IPS-18c (cell line): ENCODE results near the gene PIKFYVE.
A peak's percentile ranks its signal among the peaks of the same experiment; 100 is the strongest.
"Not testable (repeated sequence)": the region's sequence is repeated elsewhere in the genome, so short reads cannot be mapped to it uniquely, and the experiment has no call there.

Source experiments
- H3K4me3 ChIP-seq: 2 replicates; pipeline ENCODE4 v1.7.0; 2013; ENCODE audit warnings: low read depth, mild to moderate bottlenecking, low read length, moderate library complexity; ENCODE audit not compliant: insufficient read depth
- H3K9me3 ChIP-seq: one replicate; pipeline ENCODE4 v1.6.1; 2013; ENCODE audit warnings: mild to moderate bottlenecking, low read length, moderate library complexity; ENCODE audit not compliant: control insufficient read depth, insufficient read depth

PIKFYVE gene, protein sequence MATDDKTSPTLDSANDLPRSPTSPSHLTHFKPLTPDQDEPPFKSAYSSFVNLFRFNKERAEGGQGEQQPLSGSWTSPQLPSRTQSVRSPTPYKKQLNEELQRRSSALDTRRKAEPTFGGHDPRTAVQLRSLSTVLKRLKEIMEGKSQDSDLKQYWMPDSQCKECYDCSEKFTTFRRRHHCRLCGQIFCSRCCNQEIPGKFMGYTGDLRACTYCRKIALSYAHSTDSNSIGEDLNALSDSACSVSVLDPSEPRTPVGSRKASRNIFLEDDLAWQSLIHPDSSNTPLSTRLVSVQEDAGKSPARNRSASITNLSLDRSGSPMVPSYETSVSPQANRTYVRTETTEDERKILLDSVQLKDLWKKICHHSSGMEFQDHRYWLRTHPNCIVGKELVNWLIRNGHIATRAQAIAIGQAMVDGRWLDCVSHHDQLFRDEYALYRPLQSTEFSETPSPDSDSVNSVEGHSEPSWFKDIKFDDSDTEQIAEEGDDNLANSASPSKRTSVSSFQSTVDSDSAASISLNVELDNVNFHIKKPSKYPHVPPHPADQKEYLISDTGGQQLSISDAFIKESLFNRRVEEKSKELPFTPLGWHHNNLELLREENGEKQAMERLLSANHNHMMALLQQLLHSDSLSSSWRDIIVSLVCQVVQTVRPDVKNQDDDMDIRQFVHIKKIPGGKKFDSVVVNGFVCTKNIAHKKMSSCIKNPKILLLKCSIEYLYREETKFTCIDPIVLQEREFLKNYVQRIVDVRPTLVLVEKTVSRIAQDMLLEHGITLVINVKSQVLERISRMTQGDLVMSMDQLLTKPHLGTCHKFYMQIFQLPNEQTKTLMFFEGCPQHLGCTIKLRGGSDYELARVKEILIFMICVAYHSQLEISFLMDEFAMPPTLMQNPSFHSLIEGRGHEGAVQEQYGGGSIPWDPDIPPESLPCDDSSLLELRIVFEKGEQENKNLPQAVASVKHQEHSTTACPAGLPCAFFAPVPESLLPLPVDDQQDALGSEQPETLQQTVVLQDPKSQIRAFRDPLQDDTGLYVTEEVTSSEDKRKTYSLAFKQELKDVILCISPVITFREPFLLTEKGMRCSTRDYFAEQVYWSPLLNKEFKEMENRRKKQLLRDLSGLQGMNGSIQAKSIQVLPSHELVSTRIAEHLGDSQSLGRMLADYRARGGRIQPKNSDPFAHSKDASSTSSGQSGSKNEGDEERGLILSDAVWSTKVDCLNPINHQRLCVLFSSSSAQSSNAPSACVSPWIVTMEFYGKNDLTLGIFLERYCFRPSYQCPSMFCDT (N-terminal part only)

GRCh38 chr2:208265801-208266552, at the start of gene PIKFYVE:
Gene PIKFYVE, plus strand, starts transcription at chr2:208266255. Its CDS starts 5,265 bp downstream, at chr2:208271520.
- H3K9me3 ChIP-seq = no peaks in the 10 kb centered on the region
- peak within 1 kb of the TSS; percentile 90 for H3K4me3 ChIP-seq

GRCh38 chr2:208221873-208222272, 44.2 kb upstream of the PIKFYVE start:
- not testable (repeated sequence) for H3K9me3 ChIP-seq, H3K4me3 ChIP-seq

DNA sequence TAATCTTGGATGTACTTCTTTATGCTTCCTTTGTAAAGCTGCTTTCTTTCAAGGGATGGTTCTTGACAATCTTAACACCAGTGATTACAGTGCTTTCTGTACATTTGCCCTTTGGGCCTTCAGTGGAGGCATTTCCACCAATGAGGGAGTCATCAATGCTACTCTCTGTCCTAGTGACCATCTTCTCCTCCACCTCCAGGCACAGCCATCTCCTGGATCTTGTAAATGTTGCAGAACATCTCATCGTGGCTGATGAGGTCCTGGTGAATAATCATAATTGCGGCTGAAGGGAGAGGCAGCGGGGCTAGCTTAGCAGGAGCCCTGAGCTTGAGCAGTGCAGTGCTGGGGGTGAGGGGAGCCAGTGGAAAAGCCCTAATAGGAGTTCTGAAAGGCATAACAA, 43.7 kb upstream of the PIKFYVE start:
- no peak overlapping the region for H3K4me3 ChIP-seq
- no peaks in the 10 kb centered on the region for H3K9me3 ChIP-seq

- Histone ChIP-seq H3K9me3 (no peaks in the 10 kb centered on the region), H3K4me3 (no peak overlapping the region)
These were observed 41.3 kb upstream of the PIKFYVE start for GRCh38 chr2:208224802-208225201.

DNA sequence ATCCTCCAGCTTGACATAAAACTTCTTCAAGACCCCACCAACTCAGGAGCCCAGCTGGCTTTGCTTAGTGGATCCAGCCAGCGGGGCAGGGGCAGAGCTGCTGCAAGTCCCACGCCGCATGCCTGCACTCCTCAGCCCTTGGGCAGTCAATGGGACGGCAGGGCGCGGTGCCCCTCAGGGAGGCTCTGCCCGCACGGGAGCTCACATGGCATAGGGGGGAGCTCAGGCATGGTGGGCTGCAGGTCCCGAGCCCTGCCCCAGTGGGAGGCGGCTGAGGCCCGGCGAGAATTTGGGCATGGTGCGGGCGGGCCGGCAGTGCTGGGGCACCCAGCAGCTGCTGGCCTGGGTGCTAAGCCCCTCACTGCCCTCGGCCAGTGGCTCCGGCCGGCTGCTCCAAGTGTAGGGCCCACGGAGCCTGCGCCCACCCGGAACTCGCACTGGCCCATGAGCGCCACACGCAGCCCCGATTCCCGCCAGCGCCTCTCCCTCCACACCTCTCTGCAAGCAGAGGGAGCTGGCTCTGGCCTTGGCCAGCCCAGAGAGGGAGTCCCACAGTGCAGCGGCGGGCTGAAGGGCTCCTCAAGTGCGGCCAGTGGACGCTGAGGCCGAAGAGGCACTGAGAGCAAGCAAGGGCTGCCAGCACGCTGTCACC, 38.3 kb upstream of the PIKFYVE start:
- Histone ChIP-seq H3K4me3 (no peak overlapping the region), H3K9me3 (no peaks in the 10 kb centered on the region)

GRCh38 chr2:208228476-208228875, 37.6 kb upstream of the PIKFYVE start:
- H3K9me3 ChIP-seq = no peaks in the 10 kb centered on the region
- no peak overlapping the region for H3K4me3 ChIP-seq

- no peaks in the 10 kb centered on the region for H3K9me3 ChIP-seq
- no peak overlapping the region for H3K4me3 ChIP-seq
These were observed 31.3 kb upstream of the PIKFYVE start for GRCh38 chr2:208234786-208235185.

- no peak overlapping the region for H3K4me3 ChIP-seq
These were observed 30.2 kb upstream of the PIKFYVE start for GRCh38 chr2:208235860-208236259.

GRCh38 chr2:208239770-208240493, 26.1 kb upstream of the PIKFYVE start:
- no peak overlapping the region for H3K4me3 ChIP-seq
- H3K9me3 ChIP-seq = no peaks in the 10 kb centered on the region

More at GRCh38 chr2:208235860-208236259, 30.2 kb upstream of the PIKFYVE start:
- no peaks in the 10 kb centered on the region for H3K9me3 ChIP-seq

DNA sequence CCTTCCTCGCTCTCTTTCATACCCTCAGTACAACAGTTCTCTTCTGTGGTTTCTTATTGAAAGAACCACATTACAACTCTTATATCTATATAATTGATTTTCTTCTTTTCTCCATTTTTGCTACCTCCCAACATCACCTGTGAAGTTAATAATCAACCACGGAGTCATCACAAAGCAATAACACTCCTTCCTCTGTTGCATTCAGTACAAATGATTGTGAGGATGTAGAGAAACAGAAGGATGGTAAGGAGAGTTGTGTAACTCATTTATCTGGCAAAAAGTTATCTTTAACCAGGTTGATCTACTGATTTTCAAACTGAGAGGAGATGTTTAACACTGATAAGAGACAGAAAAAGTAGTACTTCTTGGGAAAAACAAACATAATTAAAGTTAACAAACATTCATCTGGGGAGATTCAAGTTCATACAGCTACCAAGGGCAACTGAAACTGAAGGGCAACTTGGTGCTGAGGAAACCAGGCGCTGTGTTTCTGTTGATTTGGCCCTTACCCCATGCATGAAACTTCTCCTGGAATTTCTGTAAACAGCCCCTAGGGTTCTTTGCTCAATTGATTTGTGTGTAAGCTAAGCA, 25.3 kb upstream of the PIKFYVE start:
- Histone ChIP-seq H3K9me3 (no peaks in the 10 kb centered on the region), H3K4me3 (no peak overlapping the region)

DNA sequence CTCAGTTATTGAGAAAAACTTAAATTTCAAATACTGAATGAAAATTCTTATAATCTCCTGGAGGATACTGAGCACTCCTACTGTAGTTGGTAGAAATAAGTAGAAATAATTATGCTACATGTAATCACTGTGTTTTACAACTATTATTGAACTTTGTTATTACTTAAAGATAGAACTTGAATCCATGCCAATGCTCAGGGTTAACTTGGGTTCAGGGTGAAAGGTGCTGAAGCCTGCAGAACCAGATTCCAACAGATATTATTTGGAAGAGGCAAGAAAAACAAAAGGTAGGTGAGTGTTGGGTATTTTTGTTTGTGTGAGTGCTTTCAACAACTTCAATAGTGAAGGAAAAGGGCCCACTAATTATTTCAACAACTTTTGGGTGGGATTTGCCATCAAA, 21.6 kb upstream of the PIKFYVE start:
- H3K4me3 ChIP-seq = no peak overlapping the region
- H3K9me3 ChIP-seq = no peaks in the 10 kb centered on the region

DNA sequence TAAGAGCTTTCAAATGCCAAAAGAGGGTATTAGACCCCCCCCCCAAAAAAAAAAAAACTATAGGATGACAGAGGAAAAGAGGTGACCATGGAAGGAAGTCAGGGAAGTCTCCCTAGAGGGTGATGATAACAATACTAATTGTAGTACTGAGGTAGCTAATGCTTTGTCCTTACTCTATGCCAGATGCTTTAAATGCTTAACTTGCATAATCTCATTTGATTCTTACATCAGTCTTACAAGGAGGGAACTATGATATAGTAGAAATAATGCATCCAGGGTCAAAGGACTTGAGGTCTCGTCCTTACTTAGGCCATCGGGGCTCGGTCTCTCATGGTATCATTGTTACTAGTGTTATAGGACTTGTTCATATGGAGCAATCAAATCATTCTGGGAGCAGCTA, 20.3 kb upstream of the PIKFYVE start:
- Histone ChIP-seq H3K4me3 (no peak overlapping the region), H3K9me3 (no peaks in the 10 kb centered on the region)

DNA sequence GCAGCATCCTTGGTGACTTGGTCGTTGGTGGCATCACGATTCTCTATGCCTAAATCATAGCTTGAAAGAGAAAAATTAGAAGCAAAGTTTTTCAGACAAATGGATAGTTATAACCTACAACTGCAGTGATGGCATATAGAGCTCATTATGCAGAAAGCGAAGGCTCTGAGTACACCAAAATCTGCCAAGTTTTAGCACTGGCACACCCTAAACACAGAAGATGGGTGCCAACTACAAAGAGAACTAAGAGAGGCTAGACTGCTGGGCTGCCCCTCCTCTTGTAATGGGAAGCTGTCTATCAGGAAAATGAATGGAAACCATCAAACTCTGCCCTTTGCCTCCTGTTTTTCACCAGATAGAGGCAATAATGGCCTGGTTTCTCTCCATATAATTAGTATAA, 17.5 kb upstream of the PIKFYVE start:
- Histone ChIP-seq H3K4me3 (no peak overlapping the region), H3K9me3 (no peaks in the 10 kb centered on the region)

- Histone ChIP-seq H3K9me3 (peaks cover under 1% of the 10 kb centered on the region), H3K4me3 (no peak overlapping the region)
These were observed 16.8 kb upstream of the PIKFYVE start for GRCh38 chr2:208249296-208249695.

GRCh38 chr2:208250388-208250787, 15.7 kb upstream of the PIKFYVE start:
- H3K9me3 ChIP-seq = peaks cover 4% of the 10 kb centered on the region
- H3K4me3 ChIP-seq = no peak overlapping the region
